ENCODE measurements around the gene ANAPC2.

ANAPC2 gene

GRCh38 chr9:137231372-137232039, 43.1 kb upstream of the ANAPC2 start:
- ChIA-PET POLR2A (no interaction called here), CTCF (no interaction called here)
- TF ChIP-seq BHLHE40 (IDR thresholded peaks at IDR 0.05; ENCODE audit: borderline replicate concordance): no peak
- no peak for TF ChIP-seq SUZ12 (IDR thresholded peaks at IDR 0.05)
- TF ChIP-seq ARNT (IDR thresholded peaks at IDR 0.05): no peak
- TF ChIP-seq, protein P1, sequence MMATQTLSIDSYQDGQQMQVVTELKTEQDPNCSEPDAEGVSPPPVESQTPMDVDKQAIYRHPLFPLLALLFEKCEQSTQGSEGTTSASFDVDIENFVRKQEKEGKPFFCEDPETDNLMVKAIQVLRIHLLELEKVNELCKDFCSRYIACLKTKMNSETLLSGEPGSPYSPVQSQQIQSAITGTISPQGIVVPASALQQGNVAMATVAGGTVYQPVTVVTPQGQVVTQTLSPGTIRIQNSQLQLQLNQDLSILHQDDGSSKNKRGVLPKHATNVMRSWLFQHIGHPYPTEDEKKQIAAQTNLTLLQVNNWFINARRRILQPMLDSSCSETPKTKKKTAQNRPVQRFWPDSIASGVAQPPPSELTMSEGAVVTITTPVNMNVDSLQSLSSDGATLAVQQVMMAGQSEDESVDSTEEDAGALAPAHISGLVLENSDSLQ (IDR thresholded peaks at IDR 0.05): no peak
- DNase-seq (ENCODE audit: extremely low spot score): no peak

- TF ChIP-seq SUZ12 (IDR thresholded peaks at IDR 0.05) (no peak), FOXK2 (IDR thresholded peaks at IDR 0.05) (no peak), ZNF384 (IDR thresholded peaks at IDR 0.05) (no peak), SP1 (IDR thresholded peaks at IDR 0.05) (no peak), L3MBTL2 (conservative IDR thresholded peaks at IDR 0.05) (no peak)
- CTCF ChIA-PET: no interaction called here
- POLR2A ChIA-PET: no interaction called here
- DNase-seq (ENCODE audit: extremely low spot score): no peak
These were observed 42.5 kb upstream of the ANAPC2 start, which contains the start of gene SLC34A3 for GRCh38 chr9:137230705-137231371. Gene SLC34A3, plus strand, starts transcription at chr9:137230901. Its CDS starts 802 bp downstream, at chr9:137231703.

DNA sequence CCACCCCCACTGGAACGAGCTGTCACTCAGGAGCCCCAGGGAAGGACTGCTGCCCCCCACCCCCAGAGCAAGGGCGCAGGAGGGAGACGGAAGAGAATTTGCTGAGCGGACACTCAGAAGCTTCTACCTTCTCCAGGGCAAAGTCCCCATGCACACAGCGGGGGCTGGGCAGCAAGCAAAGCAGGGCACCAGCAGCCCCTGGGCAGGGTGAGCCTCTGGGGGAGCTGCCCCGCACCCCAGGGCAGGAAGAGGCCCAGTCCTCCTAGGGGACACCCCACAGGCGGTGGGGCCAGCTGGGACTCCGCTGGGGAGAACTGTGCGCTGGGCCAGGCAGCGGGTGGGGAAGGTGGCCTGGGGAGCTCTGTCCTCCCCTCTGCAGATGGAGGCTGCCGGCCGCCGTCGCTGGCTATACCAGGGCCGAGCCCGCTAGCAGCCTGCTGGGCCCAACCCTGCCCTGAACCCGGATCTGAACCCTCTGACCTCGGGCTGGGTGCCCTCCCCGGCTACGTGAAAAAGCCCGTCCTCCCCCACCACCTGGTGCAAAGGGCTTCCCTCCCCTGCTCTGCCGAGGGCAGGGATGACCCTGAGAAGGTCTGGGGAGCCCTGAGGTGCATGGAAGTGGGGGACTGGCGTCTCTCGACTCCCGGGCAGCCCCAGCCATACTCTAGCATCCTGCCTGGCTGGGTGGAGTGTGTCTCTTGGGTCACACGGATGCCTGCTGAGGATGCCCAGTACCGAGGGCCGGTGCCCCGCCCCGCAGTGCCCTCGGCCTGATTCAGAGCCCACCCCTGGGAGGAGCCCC, 41.7 kb upstream of the ANAPC2 start:
- DNase-seq (ENCODE audit: extremely low spot score): no peak
- no peak for TF ChIP-seq ARNT (IDR thresholded peaks at IDR 0.05)
- TF ChIP-seq SUZ12 (IDR thresholded peaks at IDR 0.05): no peak
- TF ChIP-seq FOXK2 (IDR thresholded peaks at IDR 0.05): no peak
- no peak for TF ChIP-seq LEF1 (IDR thresholded peaks at IDR 0.05; ENCODE audit: borderline replicate concordance)
- ChIA-PET CTCF (no interaction called here), POLR2A (interaction anchor here (0.9 kb wide), 1 partner anchor 26 kb away, joined by 4 read pairs; no protein-coding TSS in a partner anchor)

DNA sequence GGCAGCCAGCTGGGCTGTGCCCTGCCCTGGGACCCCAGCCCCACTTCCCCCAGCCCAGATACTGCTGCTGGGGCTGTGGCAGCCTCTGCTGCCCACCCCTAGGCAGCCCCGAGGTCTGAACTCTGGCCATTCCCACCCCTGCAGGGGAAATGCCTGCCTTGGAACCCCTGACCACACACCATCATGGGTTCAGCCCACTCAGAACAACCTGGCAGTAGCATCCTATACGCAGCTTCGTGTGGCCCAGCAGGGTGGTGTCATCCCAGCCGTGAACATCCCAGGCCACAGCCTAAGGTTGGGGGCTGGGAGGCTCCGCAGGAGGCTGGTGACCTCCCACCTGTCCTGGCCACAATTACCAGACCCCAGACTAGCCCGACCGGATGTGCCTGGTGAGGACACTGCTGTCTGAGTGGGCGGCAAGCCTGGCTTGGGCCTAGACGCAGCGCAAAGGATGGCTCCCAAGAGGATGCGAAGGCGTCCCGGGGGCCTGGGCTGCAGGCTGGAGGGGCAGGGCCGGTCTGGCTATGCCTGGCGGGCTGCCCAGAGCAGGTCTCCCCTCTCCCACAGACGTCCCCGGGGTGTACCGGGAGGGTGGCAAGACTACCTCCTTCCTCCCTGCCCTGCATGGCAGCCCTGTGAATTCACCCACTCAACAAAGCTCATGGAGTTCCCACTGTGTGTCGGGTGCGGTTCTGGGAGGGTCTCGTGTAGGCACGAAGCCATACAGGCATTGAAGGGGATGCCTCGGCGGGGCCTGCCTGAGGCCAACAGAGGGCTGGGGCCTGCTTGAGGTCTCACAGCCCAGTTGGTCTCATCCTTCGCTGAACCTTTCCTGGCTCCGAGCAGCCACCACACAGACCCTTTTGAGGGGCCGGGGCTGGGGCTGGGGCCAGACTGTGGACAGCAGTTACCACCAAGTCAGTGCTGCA, 40.9 kb upstream of the ANAPC2 start:
- ChIA-PET CTCF (no interaction called here), POLR2A (interaction anchor here (0.9 kb wide), 1 partner anchor 27 kb away, joined by 4 read pairs; no protein-coding TSS in a partner anchor)
- no peak for DNase-seq (ENCODE audit: extremely low spot score)
- TF ChIP-seq ZNF384 (IDR thresholded peaks at IDR 0.05) (no peak), SUZ12 (IDR thresholded peaks at IDR 0.05) (no peak), FOXA1 (IDR thresholded peaks at IDR 0.05) (no peak), TARDBP (IDR thresholded peaks at IDR 0.05) (no peak), ELF4 (IDR thresholded peaks at IDR 0.05) (no peak), BHLHE40 (IDR thresholded peaks at IDR 0.05; ENCODE audit: borderline replicate concordance) (no peak), HDGF (IDR thresholded peaks at IDR 0.05; ENCODE audit: borderline replicate concordance) (no peak), ARNT (IDR thresholded peaks at IDR 0.05) (no peak), FOXM1 (IDR thresholded peaks at IDR 0.05; ENCODE audit: borderline replicate concordance) (no peak), LEF1 (IDR thresholded peaks at IDR 0.05; ENCODE audit: borderline replicate concordance) (no peak), NFRKB (IDR thresholded peaks at IDR 0.05) (no peak), CTBP1 (IDR thresholded peaks at IDR 0.05; ENCODE audit: borderline replicate concordance) (no peak), SP1 (IDR thresholded peaks at IDR 0.05) (no peak)
- TF ChIP-seq, protein P1 (IDR thresholded peaks at IDR 0.05): no peak

GRCh38 chr9:137228506-137228967, 40.2 kb upstream of the ANAPC2 start:
- TF ChIP-seq HDGF (IDR thresholded peaks at IDR 0.05; ENCODE audit: borderline replicate concordance) (no peak), NFRKB (IDR thresholded peaks at IDR 0.05) (no peak), L3MBTL2 (conservative IDR thresholded peaks at IDR 0.05) (no peak), BHLHE40 (IDR thresholded peaks at IDR 0.05; ENCODE audit: borderline replicate concordance) (no peak), ARNT (IDR thresholded peaks at IDR 0.05) (no peak), SP1 (IDR thresholded peaks at IDR 0.05) (no peak), ZNF384 (IDR thresholded peaks at IDR 0.05) (no peak), ELF4 (IDR thresholded peaks at IDR 0.05) (no peak), SUZ12 (IDR thresholded peaks at IDR 0.05) (no peak), TARDBP (IDR thresholded peaks at IDR 0.05) (no peak)
- TF ChIP-seq, protein P1 (IDR thresholded peaks at IDR 0.05): no peak
- POLR2A ChIA-PET: no interaction called here
- CTCF ChIA-PET: interaction anchor here (1.7 kb wide), 1 partner anchor 8 kb away, joined by 7 read pairs; no protein-coding TSS in a partner anchor
- DNase-seq (ENCODE audit: extremely low spot score): no peak

Data from HEK293T (cell line).